ENCODE results near the gene DCAF15.

GRCh38 chr19:13976446-13976845 lies 24.1 kb downstream of the DCAF15 start:
- no peak for TF ChIP-seq CTCF (IDR thresholded peaks at IDR 0.05; ENCODE audit: extremely low read depth in 1 of 2, insufficient read depth in 1 of 2, low read depth in 1 of 2, low read length in 2 of 2)
- no peak for TF ChIP-seq POLR2A (IDR thresholded peaks at IDR 0.05; ENCODE audit: low read depth, low read length)
- TF ChIP-seq GATA2 (IDR thresholded peaks at IDR 0.05; ENCODE audit: insufficient read depth, insufficient read length, low read depth, low read length) = no peak
- TF ChIP-seq POLR2AphosphoS5 (IDR thresholded peaks at IDR 0.05; ENCODE audit: insufficient read depth, low read depth, low read length) = no peak
- no peak for TF ChIP-seq MAX (IDR thresholded peaks at IDR 0.05; ENCODE audit: insufficient read depth, insufficient read length)
- TF ChIP-seq EZH2 (IDR thresholded peaks at IDR 0.05; ENCODE audit: borderline replicate concordance, low read depth, low read length, severe bottlenecking) = no peak
- no peak for TF ChIP-seq JUN (IDR thresholded peaks at IDR 0.05; ENCODE audit: borderline replicate concordance, insufficient read depth, insufficient read length, low read depth)
